ENCODE results near the gene ZMYND8. TPM values are rescaled to one million over a fixed set of nuclear protein-coding genes. Genes with fewer than 3 reads are reported as not detected.

Gene ZMYND8
- total RNA-seq, 1 experiment from 2014 or later, result 11.6 TPM

- Histone ChIP-seq H3K9ac (ENCODE audit: low read length) (0 out of 2 replicates have a peak overlapping the region, but pooled peaks have one; percentile 25), H3K27ac (ENCODE audit: low read length) (peak overlapping the region; percentile 71), H3F3A (ENCODE audit: low read length, unreplicated experiment) (no peaks in the 10 kb centered on the region), H4K20me1 (ENCODE audit: low read length) (no peaks in the 10 kb centered on the region), H3K36me3 (ENCODE audit: low read depth, low read length) (no peaks in the 10 kb centered on the region), H2AFZ (ENCODE audit: low read length) (no peak overlapping the region), H3K4me2 (ENCODE audit: low read length) (peak overlapping the region; percentile 75), H3K4me3 (ENCODE audit: low read length) (peak overlapping the region; percentile 58), H3K27me3 (ENCODE audit: low read length) (no peaks in the 10 kb centered on the region), H3K9me2 (replicated peaks; ENCODE audit: low read length) (no peaks in the 10 kb centered on the region), H3K9me3 (ENCODE audit: low read length) (no peaks in the 10 kb centered on the region), H3K79me2 (ENCODE audit: low read length) (peaks cover 70% of the 10 kb centered on the region), H3K4me1 (ENCODE audit: insufficient read depth, low read length) (peaks cover 47% of the 10 kb centered on the region)
- ChIA-PET POLR2A (ENCODE audit: unreplicated experiment) (no interaction called here), CTCF (no interaction called here)
- DNase-seq, result peak; percentile 98
- intact Hi-C loops (cut with micrococcal nuclease), result loop anchor here (1.0 to 2.0 kb wide), 4 partner anchors 17 to 60 kb away; no protein-coding TSS in a partner anchor
- peak; percentile 95 for ATAC-seq
- no peak for TF ChIP-seq CTCF (conservative IDR thresholded peaks at IDR 0.05; ENCODE audit: low read depth, low read length)
- TF ChIP-seq EZH2 (IDR thresholded peaks at IDR 0.05; ENCODE audit: low read length, unreplicated experiment), result no peak
- no peak for TF ChIP-seq EZH2phosphoT487 (IDR thresholded peaks at IDR 0.05; ENCODE audit: borderline replicate concordance, low read length)
- BruUV-seq (replicated peaks), result no TSS peak
Measured at GRCh38 chr20:47334022-47334551, 22.4 kb downstream of the ZMYND8 start.

DNA sequence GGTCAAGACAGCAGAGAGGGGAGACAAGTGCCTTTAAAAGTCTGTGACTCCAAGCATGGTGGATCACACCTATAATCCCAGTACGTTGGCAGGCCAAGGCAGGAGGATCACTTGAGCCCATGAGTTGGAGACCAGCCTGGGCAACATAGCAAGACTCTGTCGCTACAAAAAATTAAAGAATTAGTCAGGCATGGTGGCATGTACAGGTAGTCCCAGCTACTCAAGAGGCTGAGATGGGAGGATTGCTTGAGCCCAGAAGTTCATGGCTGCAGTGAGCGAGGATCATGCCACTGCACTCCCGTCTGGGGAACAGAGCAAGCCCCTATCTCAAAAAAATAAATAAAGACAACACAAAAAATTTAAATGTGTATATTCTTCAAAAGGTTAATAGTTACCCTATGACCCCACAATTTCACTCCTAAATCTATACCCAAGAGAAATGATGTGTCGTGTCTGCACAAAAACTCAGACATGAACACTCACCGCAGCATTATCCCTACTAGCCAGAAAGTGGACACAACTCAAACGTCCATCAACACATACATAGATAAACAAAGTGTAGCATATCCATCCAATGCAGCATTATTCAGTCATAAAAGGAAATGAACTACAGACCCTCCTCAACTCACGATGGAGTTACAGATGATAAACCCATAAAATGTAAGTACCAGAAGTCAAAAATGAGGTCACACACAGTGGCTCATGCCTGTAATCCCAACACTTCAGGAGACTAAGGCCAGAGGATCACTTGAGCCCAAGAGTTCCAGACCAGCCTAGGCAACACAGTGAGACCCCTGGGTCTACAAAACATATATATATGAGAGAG, 23.9 kb downstream of the ZMYND8 start:
- CTCF ChIA-PET, result no interaction called here
- no peak for ATAC-seq
- POLR2A ChIA-PET (ENCODE audit: unreplicated experiment), result no interaction called here

More for the DNA sequence above, 23.9 kb downstream of the ZMYND8 start:
- no peak overlapping the region for H3K27ac ChIP-seq (ENCODE audit: low read length)
- peaks cover 67% of the 10 kb centered on the region for H3K79me2 ChIP-seq (ENCODE audit: low read length)
- peaks cover 55% of the 10 kb centered on the region for H3K4me1 ChIP-seq (ENCODE audit: insufficient read depth, low read length)
- no peak for TF ChIP-seq EZH2phosphoT487 (IDR thresholded peaks at IDR 0.05; ENCODE audit: borderline replicate concordance, low read length)
- no peak for TF ChIP-seq EZH2 (IDR thresholded peaks at IDR 0.05; ENCODE audit: low read length, unreplicated experiment)
- no peak for TF ChIP-seq CTCF (conservative IDR thresholded peaks at IDR 0.05; ENCODE audit: low read depth, low read length)
- no peak for DNase-seq
- no peaks in the 10 kb centered on the region for H3K36me3 ChIP-seq (ENCODE audit: low read depth, low read length)
- no peaks in the 10 kb centered on the region for H3K9me3 ChIP-seq (ENCODE audit: low read length)
- no peaks in the 10 kb centered on the region for H3K9me2 ChIP-seq (replicated peaks; ENCODE audit: low read length)
- intact Hi-C loops (cut with micrococcal nuclease), result no loop called here
- no peak overlapping the region for H3K4me3 ChIP-seq (ENCODE audit: low read length)
- no peak overlapping the region for H3K9ac ChIP-seq (ENCODE audit: low read length)
- no peak overlapping the region for H2AFZ ChIP-seq (ENCODE audit: low read length)
- no peaks in the 10 kb centered on the region for H3F3A ChIP-seq (ENCODE audit: low read length, unreplicated experiment)
- no peak overlapping the region for H3K4me2 ChIP-seq (ENCODE audit: low read length)
- no TSS peak for BruUV-seq (replicated peaks)
- H4K20me1 ChIP-seq (ENCODE audit: low read length), result no peaks in the 10 kb centered on the region
- no peaks in the 10 kb centered on the region for H3K27me3 ChIP-seq (ENCODE audit: low read length)
